GM12873 (cell line): ENCODE results near the gene TADA1.

Source experiments
- CTCF ChIP-seq: IDR thresholded peaks from 2 replicates; pipeline ENCODE4 v1.5.1; 2012; ENCODE audit warnings: low read depth, mild to moderate bottlenecking, moderate library complexity, low read length, control low read depth; ENCODE audit not compliant: insufficient read depth; ENCODE audit errors: missing control alignments

TADA1 gene

GRCh38 chr1:166915042-166915441 lies 39.0 kb upstream of the TADA1 start:
- no peak for TF ChIP-seq CTCF

- TF ChIP-seq CTCF, result no peak
Observed at GRCh38 chr1:166914111-166914510, 38.0 kb upstream of the TADA1 start.

DNA sequence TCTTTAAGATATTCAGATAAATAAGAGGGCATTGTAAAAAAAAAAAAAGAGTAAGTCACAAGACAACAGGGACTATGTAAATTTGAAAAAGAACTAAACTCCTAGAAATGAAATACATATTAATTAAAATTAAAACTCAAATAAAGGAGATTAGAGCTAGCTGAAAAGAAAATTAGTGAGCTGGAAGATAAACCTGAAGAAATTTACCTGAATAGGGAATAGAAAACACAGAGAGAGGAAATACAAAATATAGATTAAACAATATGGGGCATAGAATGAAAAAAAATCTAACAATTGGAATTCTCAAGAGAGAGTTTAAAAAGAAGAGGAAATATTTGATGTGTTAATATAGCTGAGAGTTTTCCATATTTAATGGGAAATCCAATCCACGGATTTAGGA lies 35.6 kb upstream of the TADA1 start:
- TF ChIP-seq CTCF, result no peak

DNA sequence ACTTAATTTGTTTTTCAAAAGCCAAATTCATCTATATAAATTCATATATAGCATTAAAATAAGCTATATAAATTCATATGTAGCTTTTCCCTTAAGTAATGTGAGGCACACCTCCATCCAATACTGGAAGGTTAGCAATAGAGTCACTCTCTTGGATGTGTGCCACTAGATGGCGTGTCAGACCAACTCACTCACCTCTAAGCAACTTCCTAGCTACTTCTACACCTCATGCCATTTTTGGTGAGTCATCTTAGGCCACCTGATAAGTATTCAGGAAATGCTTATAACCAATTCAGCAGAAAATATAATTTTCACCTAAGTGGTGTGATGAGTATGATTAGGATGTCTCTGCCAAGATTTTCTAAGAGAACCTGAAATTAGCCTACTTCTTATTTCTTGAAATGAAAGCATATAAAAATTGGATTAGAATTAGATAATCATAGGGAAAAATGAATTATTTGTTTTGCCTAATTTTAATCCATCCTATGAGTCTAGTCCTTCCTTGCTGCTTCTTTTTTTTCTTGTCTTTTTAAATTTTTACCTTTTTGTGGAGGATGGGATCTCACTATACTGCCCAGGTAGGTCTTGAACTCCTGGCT lies 34.4 kb upstream of the TADA1 start:
- peak; percentile 81 for TF ChIP-seq CTCF

DNA sequence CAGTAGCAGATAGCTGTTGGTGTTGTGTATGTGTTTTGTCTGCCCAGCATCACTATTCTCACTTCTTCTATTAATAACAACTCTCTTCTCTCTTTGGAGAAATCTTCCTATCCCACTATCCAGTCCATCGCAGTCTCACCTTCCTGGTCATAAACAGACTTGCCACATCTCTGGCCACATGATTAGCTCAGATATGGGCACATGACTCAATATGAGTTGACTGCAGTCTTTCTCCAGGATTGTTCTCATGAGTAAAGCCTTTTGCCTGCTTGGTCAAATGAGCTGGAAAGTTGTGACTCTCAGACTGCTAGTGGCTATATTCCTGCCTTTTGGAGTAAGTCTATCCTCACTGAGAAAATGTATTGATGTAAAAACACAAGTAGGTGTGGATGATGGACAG lies 32.9 kb upstream of the TADA1 start:
- no peak for TF ChIP-seq CTCF

- TF ChIP-seq CTCF, result no peak
Observed at GRCh38 chr1:166907763-166908162, 31.7 kb upstream of the TADA1 start.

- no peak for TF ChIP-seq CTCF
Observed at GRCh38 chr1:166907051-166907450, 31.0 kb upstream of the TADA1 start.
